ENCODE results near the gene DHRS13. TPM values are rescaled to one million over a fixed set of nuclear protein-coding genes. Genes with fewer than 3 reads are reported as not detected.

The DHRS13 gene
- total RNA-seq, 4 donors from 2014 or later: 3.3 to 10.0 (median 7.1) TPM

- Histone ChIP-seq H3K27me3 (no peaks in the 10 kb centered on the region), H3K4me3 (no peak overlapping the region), H3K4me1 (peaks cover 0 to 9% (median 0%) of the 10 kb centered on the region in 4 donors), H3K27ac (no peak overlapping the region), H3K36me3 (peaks cover 0 to 11% (median 0%) of the 10 kb centered on the region in 3 donors), H3K9me3 (no peaks in the 10 kb centered on the region)
- no peak for DNase-seq
- no peak for TF ChIP-seq CTCF (IDR thresholded peaks at IDR 0.05)
Observed at GRCh38 chr17:28874750-28875149, 28.1 kb downstream of the DHRS13 start.

- peaks cover 0 to 2% (median 0%) of the 10 kb centered on the region in 3 donors for H3K36me3 ChIP-seq
- no peak for TF ChIP-seq POLR2A (IDR thresholded peaks at IDR 0.05)
- no peak for TF ChIP-seq CTCF (IDR thresholded peaks at IDR 0.05)
- DNase-seq: no peak
- H3K4me1 ChIP-seq: peaks cover 0 to 9% (median 0%) of the 10 kb centered on the region in 4 donors
- H3K9me3 ChIP-seq: no peaks in the 10 kb centered on the region
- no peak overlapping the region for H3K4me3 ChIP-seq
- H3K27me3 ChIP-seq: no peaks in the 10 kb centered on the region
- H3K27ac ChIP-seq: no peak overlapping the region
Observed at GRCh38 chr17:28873839-28874238, 29.0 kb downstream of the DHRS13 start.

GRCh38 chr17:28871056-28871579 lies 31.8 kb downstream of the DHRS13 start:
- peak overlapping the region in 2 of 4 donors; percentile 60 to 66 for H3K27ac ChIP-seq
- H3K4me1 ChIP-seq: peaks cover 0 to 9% (median 0%) of the 10 kb centered on the region in 4 donors
- no peak for TF ChIP-seq POLR2A (IDR thresholded peaks at IDR 0.05)
- TF ChIP-seq CTCF (IDR thresholded peaks at IDR 0.05): no peak
- no peak overlapping the region for H3K4me3 ChIP-seq
- H3K9me3 ChIP-seq: no peaks in the 10 kb centered on the region
- no peaks in the 10 kb centered on the region for H3K27me3 ChIP-seq
- peak in 2 of 3 donors; percentile 70 to 79 for DNase-seq
- no peaks in the 10 kb centered on the region for H3K36me3 ChIP-seq

GRCh38 chr17:28867276-28867675 lies 35.6 kb downstream of the DHRS13 start:
- H3K27me3 ChIP-seq: no peaks in the 10 kb centered on the region
- TF ChIP-seq POLR2A (IDR thresholded peaks at IDR 0.05) (no peak), CTCF (IDR thresholded peaks at IDR 0.05) (no peak)
- H3K27ac ChIP-seq: no peak overlapping the region
- no peaks in the 10 kb centered on the region for H3K9me3 ChIP-seq
- no peak overlapping the region for H3K4me3 ChIP-seq
- DNase-seq: no peak
- peaks cover 0 to 10% (median 7%) of the 10 kb centered on the region in 4 donors for H3K4me1 ChIP-seq
- no peaks in the 10 kb centered on the region for H3K36me3 ChIP-seq

- Histone ChIP-seq H3K27me3 (no peaks in the 10 kb centered on the region), H3K36me3 (no peaks in the 10 kb centered on the region), H3K9me3 (no peaks in the 10 kb centered on the region), H3K4me1 (peaks cover 0 to 10% (median 4%) of the 10 kb centered on the region in 4 donors), H3K4me3 (no peak overlapping the region), H3K27ac (peak overlapping the region; percentile 47 to 88 (median 72))
- TF ChIP-seq CTCF (IDR thresholded peaks at IDR 0.05) (no peak), POLR2A (IDR thresholded peaks at IDR 0.05) (no peak)
- DNase-seq: peak in 1 of 3 donors; percentile 32
Observed at GRCh38 chr17:28865946-28866752, 36.7 kb downstream of the DHRS13 start.
